KMS-11 (cell line): ENCODE data around the gene PTGIS.

Experiments
- H2AFZ ChIP-seq: fragments of 200-600 bp; sonication (generic); 2 replicates; pipeline ENCODE4 v1.6.1; 2016; ENCODE audit warnings: antibody characterized with exemption, mixed run types, low read depth
- H3K27ac ChIP-seq: fragments of 200-600 bp; sonication (generic); 2 replicates; pipeline ENCODE4 v1.6.1; 2016; ENCODE audit warnings: mild to moderate bottlenecking, mixed run types
- H3K27me3 ChIP-seq: fragments of 200-600 bp; sonication (generic); 2 replicates; pipeline ENCODE4 v1.6.1; 2017; ENCODE audit warnings: mild to moderate bottlenecking, low read depth, mixed run types, moderate library complexity; ENCODE audit not compliant: insufficient read depth
- H3K36me3 ChIP-seq: fragments of 200-600 bp; sonication (generic); 2 replicates; pipeline ENCODE4 v1.6.1; 2017; ENCODE audit warnings: mild to moderate bottlenecking, mixed run types; ENCODE audit not compliant: insufficient read depth
- H3K4me1 ChIP-seq: fragments of 200-600 bp; sonication (generic); 2 replicates; pipeline ENCODE4 v1.6.1; 2016; ENCODE audit warnings: mild to moderate bottlenecking, low read depth, mixed run types; ENCODE audit not compliant: poor library complexity, severe bottlenecking
- H3K4me2 ChIP-seq: fragments of 200-600 bp; sonication (generic); 2 replicates; pipeline ENCODE4 v1.7.0; 2016; ENCODE audit warnings: mild to moderate bottlenecking, mixed run types
- H3K4me3 ChIP-seq: fragments of 200-600 bp; sonication (generic); IDR thresholded peaks from 2 replicates; pipeline ENCODE4 v1.6.1; 2017; ENCODE audit warnings: low read depth, low read length, mixed read lengths; ENCODE audit not compliant: insufficient read depth
- H3K79me2 ChIP-seq: fragments of 200-600 bp; sonication (generic); 2 replicates; pipeline ENCODE4 v1.6.1; 2016; ENCODE audit warnings: low read depth, mixed run types; ENCODE audit not compliant: insufficient read depth
- H3K9ac ChIP-seq: fragments of 200-600 bp; sonication (generic); 2 replicates; pipeline ENCODE4 v1.6.1; 2016; ENCODE audit warnings: mild to moderate bottlenecking, mixed run types
- H4K20me1 ChIP-seq: fragments of 200-600 bp; sonication (generic); 2 replicates; pipeline ENCODE4 v1.6.1; 2016; ENCODE audit warnings: mild to moderate bottlenecking, mixed run types; ENCODE audit not compliant: insufficient read depth
- TF ChIP-seq, protein P1 (sequence below): fragments of 200-600 bp; sonication (generic); conservative IDR thresholded peaks from 2 replicates; pipeline ENCODE4 v1.6.1; 2017; ENCODE audit warnings: low read depth, mild to moderate bottlenecking, antibody characterized with exemption, low read length, moderate library complexity, mixed read lengths

PTGIS gene

DNA sequence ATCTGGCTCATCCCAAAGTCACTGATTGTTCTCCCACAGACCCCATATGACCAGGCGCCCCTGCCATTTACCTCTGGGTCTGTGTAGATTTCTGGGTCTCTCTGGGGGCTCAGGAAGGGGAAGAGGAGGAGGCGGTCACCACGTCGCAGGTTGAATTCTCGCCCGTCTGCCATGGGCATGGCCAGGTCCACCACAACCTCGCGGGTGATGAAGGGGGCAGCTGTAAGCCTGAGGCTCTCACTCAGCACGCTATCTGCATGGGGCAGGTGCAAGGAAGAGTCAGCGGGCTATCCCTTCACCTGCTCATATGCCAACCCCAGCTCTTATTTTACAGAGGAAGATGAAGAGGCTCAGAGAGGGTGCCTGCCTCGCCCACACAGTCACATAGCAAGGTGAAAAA, 54.9 kb downstream of the PTGIS start:
- no peak overlapping the region for H3K4me2 ChIP-seq
- no peaks in the 10 kb centered on the region for H3K79me2 ChIP-seq
- H2AFZ ChIP-seq = no peak overlapping the region
- H3K4me1 ChIP-seq = peaks cover 9% of the 10 kb centered on the region
- H4K20me1 ChIP-seq = no peaks in the 10 kb centered on the region
- TF ChIP-seq, protein P1, sequence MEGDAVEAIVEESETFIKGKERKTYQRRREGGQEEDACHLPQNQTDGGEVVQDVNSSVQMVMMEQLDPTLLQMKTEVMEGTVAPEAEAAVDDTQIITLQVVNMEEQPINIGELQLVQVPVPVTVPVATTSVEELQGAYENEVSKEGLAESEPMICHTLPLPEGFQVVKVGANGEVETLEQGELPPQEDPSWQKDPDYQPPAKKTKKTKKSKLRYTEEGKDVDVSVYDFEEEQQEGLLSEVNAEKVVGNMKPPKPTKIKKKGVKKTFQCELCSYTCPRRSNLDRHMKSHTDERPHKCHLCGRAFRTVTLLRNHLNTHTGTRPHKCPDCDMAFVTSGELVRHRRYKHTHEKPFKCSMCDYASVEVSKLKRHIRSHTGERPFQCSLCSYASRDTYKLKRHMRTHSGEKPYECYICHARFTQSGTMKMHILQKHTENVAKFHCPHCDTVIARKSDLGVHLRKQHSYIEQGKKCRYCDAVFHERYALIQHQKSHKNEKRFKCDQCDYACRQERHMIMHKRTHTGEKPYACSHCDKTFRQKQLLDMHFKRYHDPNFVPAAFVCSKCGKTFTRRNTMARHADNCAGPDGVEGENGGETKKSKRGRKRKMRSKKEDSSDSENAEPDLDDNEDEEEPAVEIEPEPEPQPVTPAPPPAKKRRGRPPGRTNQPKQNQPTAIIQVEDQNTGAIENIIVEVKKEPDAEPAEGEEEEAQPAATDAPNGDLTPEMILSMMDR = no peak
- no peak overlapping the region for H3K9ac ChIP-seq
- no peak overlapping the region for H3K4me3 ChIP-seq
- H3K27ac ChIP-seq = no peak overlapping the region
- peaks cover 41% of the 10 kb centered on the region for H3K27me3 ChIP-seq
- H3K36me3 ChIP-seq = no peaks in the 10 kb centered on the region

DNA sequence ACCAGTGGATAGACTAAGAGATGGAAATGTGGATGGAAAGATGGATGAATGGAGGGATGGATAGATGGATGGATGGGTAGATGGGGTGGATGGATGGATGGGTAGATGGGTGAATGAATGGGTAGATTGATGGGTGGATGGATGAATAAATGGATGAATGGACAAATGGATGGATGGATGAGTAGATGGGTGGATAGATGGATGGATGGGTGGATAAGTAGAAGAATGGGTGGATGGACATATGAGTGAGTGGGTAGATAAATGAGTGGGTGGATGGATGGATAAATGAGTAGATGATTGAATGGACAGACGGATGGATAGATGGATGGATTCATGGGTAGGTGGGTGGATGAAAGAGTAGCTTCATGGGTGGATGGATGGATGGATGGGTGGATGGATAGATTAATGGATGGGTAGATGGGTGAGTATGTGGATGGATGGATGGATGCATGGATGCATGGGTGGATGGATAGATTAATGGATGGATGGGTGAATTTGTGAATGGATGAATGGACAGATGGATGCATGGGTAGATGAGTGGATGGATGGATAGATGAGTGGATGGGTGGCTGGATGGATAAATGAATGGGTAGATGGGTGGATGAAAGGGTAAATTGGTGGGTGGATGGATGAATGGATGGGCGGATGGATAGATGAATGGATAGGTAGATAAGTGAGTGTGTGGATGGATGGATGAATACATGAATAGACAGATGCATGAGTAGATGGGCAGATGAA, 56.0 kb downstream of the PTGIS start:
- H3K27me3 ChIP-seq = peaks cover 51% of the 10 kb centered on the region
- H3K9ac ChIP-seq = no peak overlapping the region
- no peaks in the 10 kb centered on the region for H3K36me3 ChIP-seq
- TF ChIP-seq, protein P1 = no peak
- H3K4me1 ChIP-seq = peaks cover 9% of the 10 kb centered on the region
- no peak overlapping the region for H3K27ac ChIP-seq
- H2AFZ ChIP-seq = no peak overlapping the region
- H3K4me3 ChIP-seq = no peak overlapping the region
- no peaks in the 10 kb centered on the region for H3K79me2 ChIP-seq
- no peak overlapping the region for H3K4me2 ChIP-seq
- no peaks in the 10 kb centered on the region for H4K20me1 ChIP-seq

DNA sequence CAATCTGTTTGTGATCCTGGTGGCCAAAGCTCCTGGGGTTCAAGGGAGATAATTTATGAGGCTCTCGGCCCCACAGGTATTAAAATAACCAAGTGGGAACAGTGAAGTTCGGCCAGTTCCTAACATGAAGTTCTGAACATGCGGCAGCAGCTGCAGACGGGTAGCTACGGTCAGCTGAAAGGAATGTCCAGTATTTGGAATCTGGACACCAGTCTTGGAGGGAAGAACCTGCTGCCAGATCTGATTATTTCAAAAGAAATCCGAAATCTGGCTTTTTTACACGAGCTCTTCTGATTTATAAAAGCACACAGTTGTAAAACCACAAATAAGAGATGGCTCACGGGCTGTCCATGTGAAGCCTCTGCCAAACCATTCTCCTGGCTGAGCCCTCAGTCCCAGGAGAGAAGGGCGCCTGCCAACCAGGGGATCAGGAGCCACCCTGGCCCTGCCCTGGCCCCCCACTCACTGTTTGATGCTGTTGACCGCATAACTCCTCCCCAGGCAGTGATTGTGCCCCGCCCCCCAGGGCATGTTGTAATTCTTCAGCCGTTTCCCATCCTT, 57.3 kb downstream of the PTGIS start:
- no peaks in the 10 kb centered on the region for H4K20me1 ChIP-seq
- H3K27me3 ChIP-seq = peaks cover 55% of the 10 kb centered on the region
- H3K27ac ChIP-seq = no peak overlapping the region
- no peak overlapping the region for H3K9ac ChIP-seq
- peaks cover 9% of the 10 kb centered on the region for H3K4me1 ChIP-seq
- H3K79me2 ChIP-seq = no peaks in the 10 kb centered on the region
- H3K4me3 ChIP-seq = no peak overlapping the region
- H2AFZ ChIP-seq = no peak overlapping the region
- no peaks in the 10 kb centered on the region for H3K36me3 ChIP-seq
- no peak overlapping the region for H3K4me2 ChIP-seq
- TF ChIP-seq, protein P1 = no peak

DNA sequence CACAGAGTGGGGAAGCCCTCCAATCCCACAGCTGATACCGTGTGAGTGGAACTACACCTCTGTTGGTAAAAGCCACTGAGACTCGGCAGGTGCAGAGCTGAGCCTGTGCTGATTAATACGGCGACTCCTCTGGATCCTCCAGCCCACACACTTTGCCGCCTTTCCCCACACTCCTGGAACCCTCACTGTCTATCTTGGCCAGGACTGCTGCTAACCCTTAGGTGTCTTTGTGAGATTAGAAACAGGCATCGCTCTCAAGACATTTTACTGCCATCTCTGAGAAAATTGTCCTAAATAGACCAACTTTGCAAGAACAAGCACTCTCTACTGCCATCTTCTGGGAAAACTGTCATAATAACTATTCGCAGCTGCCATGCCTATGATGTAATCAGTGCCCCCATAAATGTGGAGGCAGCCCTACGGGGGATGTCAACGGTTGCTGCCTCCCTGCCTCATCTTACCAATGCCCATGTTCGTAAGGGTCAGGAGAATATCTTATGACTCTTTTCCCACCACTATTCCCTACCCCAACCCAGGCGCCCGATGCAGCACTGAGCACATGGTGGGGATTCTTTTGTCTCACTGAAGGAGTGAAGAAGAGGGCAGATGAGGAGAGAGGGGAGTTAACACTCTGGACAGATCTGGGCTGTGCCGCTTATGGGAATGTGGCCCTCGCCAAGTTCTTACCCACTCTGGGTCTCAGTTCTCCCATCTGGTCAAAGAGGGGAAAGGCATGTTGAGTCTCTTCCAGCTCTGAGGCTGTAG, 59.3 kb downstream of the PTGIS start:
- Histone ChIP-seq H3K79me2 (no peaks in the 10 kb centered on the region), H3K4me1 (peaks cover 9% of the 10 kb centered on the region), H3K27me3 (peaks cover 55% of the 10 kb centered on the region), H4K20me1 (no peaks in the 10 kb centered on the region), H2AFZ (peak overlapping the region; percentile 51), H3K27ac (no peak overlapping the region), H3K4me2 (peak overlapping the region; percentile 34), H3K36me3 (no peaks in the 10 kb centered on the region), H3K9ac (no peak overlapping the region), H3K4me3 (no peak overlapping the region)
- TF ChIP-seq, protein P1 = peak; percentile 84
